SU-DHL-6 (cell line): Measurements from ENCODE around the gene VPREB1.
"Not testable (repeated sequence)": the region's sequence is repeated elsewhere in the genome, so short reads cannot be mapped to it uniquely, and the experiment has no call there.

ENCODE experiments used
- H2AFZ ChIP-seq: fragments of 200-600 bp; sonication (generic); 2 replicates; pipeline ENCODE4 v1.6.1; 2014; ENCODE audit warnings: low read depth, mild to moderate bottlenecking, moderate library complexity, mixed read lengths, antibody characterized with exemption, low read length; ENCODE audit not compliant: severe bottlenecking
- H3F3A ChIP-seq: fragments of 200-600 bp; shearing (Covaris generic); 2 replicates; pipeline ENCODE4 v1.6.0; 2016; ENCODE audit warnings: antibody characterized with exemption, mild to moderate bottlenecking; ENCODE audit not compliant: insufficient read depth
- H3K27ac ChIP-seq: fragments of 200-600 bp; sonication (generic); 2 replicates; pipeline ENCODE4 v1.5.1; 2016; ENCODE audit warnings: low read depth, mild to moderate bottlenecking, low read length, moderate library complexity, mixed read lengths
- H3K27me3 ChIP-seq: fragments of 200-600 bp; sonication (generic), shearing (Covaris generic); 2 replicates; pipeline ENCODE4 v1.6.0; 2014; ENCODE audit warnings: mild to moderate bottlenecking, low read length
- H3K36me3 ChIP-seq: fragments of 200-600 bp; sonication (generic); 2 replicates; pipeline ENCODE4 v1.6.1; 2014; ENCODE audit warnings: mild to moderate bottlenecking, low read length, mixed read lengths
- H3K4me2 ChIP-seq: fragments of 300-600, 200-600 bp; shearing (Covaris generic), sonication (generic); 2 replicates; pipeline ENCODE4 v1.6.0; 2014; ENCODE audit warnings: low read length, low read depth, mild to moderate bottlenecking; ENCODE audit not compliant: poor library complexity, severe bottlenecking
- H3K4me3 ChIP-seq: fragments of 200-600 bp; sonication (generic); 2 replicates; pipeline ENCODE4 v1.5.1; 2014; ENCODE audit warnings: antibody characterized with exemption, low read length, mild to moderate bottlenecking, mixed read lengths; ENCODE audit not compliant: insufficient read depth, poor library complexity, severe bottlenecking
- H3K79me2 ChIP-seq: fragments of 200-600 bp; sonication (generic); 2 replicates; pipeline ENCODE4 v1.6.1; 2014; ENCODE audit warnings: mild to moderate bottlenecking, low read length, moderate library complexity; ENCODE audit not compliant: insufficient read depth
- H3K9ac ChIP-seq: fragments of 200-600 bp; sonication (generic); 2 replicates; pipeline ENCODE4 v1.7.0; 2014; ENCODE audit warnings: mild to moderate bottlenecking, low read length
- H3K9me2 ChIP-seq: fragments of 200-600 bp; sonication (generic); replicated peaks from 2 replicates; pipeline ENCODE4 v1.6.1; 2014; ENCODE audit warnings: low read length; ENCODE audit not compliant: insufficient read depth
- H3K9me3 ChIP-seq: fragments of 200-600 bp; sonication (generic); 2 replicates; pipeline ENCODE4 v1.6.1; 2014; ENCODE audit warnings: low read length, mixed read lengths; ENCODE audit not compliant: insufficient read depth
- H4K20me1 ChIP-seq: fragments of 200-600 bp; sonication (generic); 2 replicates; pipeline ENCODE4 v1.6.1; 2014; ENCODE audit warnings: low read depth, mild to moderate bottlenecking, antibody characterized with exemption, low read length, moderate library complexity, mixed read lengths

The VPREB1 gene

GRCh38 chr22:22260586-22260985, 16.0 kb downstream of the VPREB1 start:
- not testable (repeated sequence) for H3K9ac ChIP-seq, H4K20me1 ChIP-seq, H3K79me2 ChIP-seq, H3K36me3 ChIP-seq, H3F3A ChIP-seq, H3K9me2 ChIP-seq, H3K27me3 ChIP-seq, H2AFZ ChIP-seq, H3K9me3 ChIP-seq, H3K4me3 ChIP-seq, H3K4me2 ChIP-seq, H3K27ac ChIP-seq

- not testable (repeated sequence) for H3F3A ChIP-seq, H3K4me2 ChIP-seq, H3K9me2 ChIP-seq, H3K36me3 ChIP-seq, H4K20me1 ChIP-seq, H3K79me2 ChIP-seq, H2AFZ ChIP-seq, H3K9me3 ChIP-seq, H3K27me3 ChIP-seq, H3K4me3 ChIP-seq, H3K27ac ChIP-seq, H3K9ac ChIP-seq
Observed at GRCh38 chr22:22262332-22263074, 17.9 kb downstream of the VPREB1 start.

- not testable (repeated sequence) for H2AFZ ChIP-seq, H3K4me2 ChIP-seq, H3K27me3 ChIP-seq, H4K20me1 ChIP-seq, H3K4me3 ChIP-seq, H3K9me2 ChIP-seq, H3K79me2 ChIP-seq, H3K36me3 ChIP-seq, H3K27ac ChIP-seq, H3K9ac ChIP-seq, H3K9me3 ChIP-seq, H3F3A ChIP-seq
Observed at GRCh38 chr22:22263823-22264222, 19.2 kb downstream of the VPREB1 start.

- not testable (repeated sequence) for H3F3A ChIP-seq, H3K27ac ChIP-seq, H3K27me3 ChIP-seq, H3K9me2 ChIP-seq, H3K9ac ChIP-seq, H3K36me3 ChIP-seq, H3K79me2 ChIP-seq, H4K20me1 ChIP-seq, H3K4me2 ChIP-seq, H3K9me3 ChIP-seq, H2AFZ ChIP-seq, H3K4me3 ChIP-seq
Observed at GRCh38 chr22:22270036-22270676, 25.6 kb downstream of the VPREB1 start.

- H3K9ac ChIP-seq, H3K27me3 ChIP-seq, H3K27ac ChIP-seq, H3K79me2 ChIP-seq, H4K20me1 ChIP-seq, H3K9me3 ChIP-seq, H2AFZ ChIP-seq, H3K36me3 ChIP-seq, H3K4me3 ChIP-seq, H3K9me2 ChIP-seq, H3K4me2 ChIP-seq, H3F3A ChIP-seq: not testable (repeated sequence)
Observed at GRCh38 chr22:22277423-22277822, 32.8 kb downstream of the VPREB1 start.

- not testable (repeated sequence) for H3K9ac ChIP-seq, H3K9me3 ChIP-seq, H2AFZ ChIP-seq, H3K4me3 ChIP-seq, H3K27me3 ChIP-seq, H3K36me3 ChIP-seq, H4K20me1 ChIP-seq, H3F3A ChIP-seq, H3K79me2 ChIP-seq, H3K4me2 ChIP-seq, H3K27ac ChIP-seq, H3K9me2 ChIP-seq
Observed at GRCh38 chr22:22284962-22285756, 40.6 kb downstream of the VPREB1 start.

GRCh38 chr22:22286390-22287105, 42.0 kb downstream of the VPREB1 start:
- H3K36me3 ChIP-seq, H2AFZ ChIP-seq, H3K9me3 ChIP-seq, H3K9me2 ChIP-seq, H3K79me2 ChIP-seq, H3K4me2 ChIP-seq, H4K20me1 ChIP-seq, H3K27me3 ChIP-seq, H3K27ac ChIP-seq, H3F3A ChIP-seq, H3K4me3 ChIP-seq, H3K9ac ChIP-seq: not testable (repeated sequence)
